ENCODE measurements around the gene BORCS5.

The BORCS5 gene

GRCh38 chr12:12447837-12448236, 91.0 kb downstream of the BORCS5 start:
- Mint-ChIP-seq H3K36me3 (ENCODE audit: low read depth) (no peaks in the 10 kb centered on the region), H3K4me3 (no peak overlapping the region), H3K27ac (no peak overlapping the region), H3K9me3 (no peaks in the 10 kb centered on the region), H3K4me1 (peaks cover 25% of the 10 kb centered on the region), H3K27me3 (ENCODE audit: low read depth, poor library complexity) (peaks cover 6% of the 10 kb centered on the region)
- TF ChIP-seq CTCF (IDR thresholded peaks at IDR 0.05): no peak
- no peak for DNase-seq

GRCh38 chr12:12449533-12450025, 92.7 kb downstream of the BORCS5 start:
- DNase-seq: no peak
- TF ChIP-seq CTCF (IDR thresholded peaks at IDR 0.05): no peak

GRCh38 chr12:12450043-12450471, 93.2 kb downstream of the BORCS5 start:
- Mint-ChIP-seq H3K36me3 (ENCODE audit: low read depth) (no peaks in the 10 kb centered on the region), H3K4me3 (no peak overlapping the region), H3K4me1 (peaks cover 20% of the 10 kb centered on the region), H3K9me3 (no peaks in the 10 kb centered on the region), H3K27ac (no peak overlapping the region), H3K27me3 (ENCODE audit: low read depth, poor library complexity) (peaks cover 6% of the 10 kb centered on the region)
- no peak for TF ChIP-seq CTCF (IDR thresholded peaks at IDR 0.05)
- no peak for DNase-seq

More at GRCh38 chr12:12449533-12450025, 92.7 kb downstream of the BORCS5 start:
- H3K4me3 Mint-ChIP-seq: no peak overlapping the region
- peaks cover 6% of the 10 kb centered on the region for H3K27me3 Mint-ChIP-seq (ENCODE audit: low read depth, poor library complexity)
- no peaks in the 10 kb centered on the region for H3K9me3 Mint-ChIP-seq
- peaks cover 20% of the 10 kb centered on the region for H3K4me1 Mint-ChIP-seq
- no peak overlapping the region for H3K27ac Mint-ChIP-seq
- no peaks in the 10 kb centered on the region for H3K36me3 Mint-ChIP-seq (ENCODE audit: low read depth)

GRCh38 chr12:12451098-12451497, 94.2 kb downstream of the BORCS5 start:
- peaks cover 20% of the 10 kb centered on the region for H3K4me1 Mint-ChIP-seq
- peaks cover 6% of the 10 kb centered on the region for H3K27me3 Mint-ChIP-seq (ENCODE audit: low read depth, poor library complexity)
- no peak overlapping the region for H3K27ac Mint-ChIP-seq
- H3K9me3 Mint-ChIP-seq: no peaks in the 10 kb centered on the region
- no peaks in the 10 kb centered on the region for H3K36me3 Mint-ChIP-seq (ENCODE audit: low read depth)
- no peak overlapping the region for H3K4me3 Mint-ChIP-seq
- DNase-seq: no peak
- TF ChIP-seq CTCF (IDR thresholded peaks at IDR 0.05): no peak

- no peak for DNase-seq
- Mint-ChIP-seq H3K4me3 (no peak overlapping the region), H3K27me3 (ENCODE audit: low read depth, poor library complexity) (peaks cover 6% of the 10 kb centered on the region), H3K36me3 (ENCODE audit: low read depth) (no peaks in the 10 kb centered on the region), H3K4me1 (peaks cover 15% of the 10 kb centered on the region), H3K27ac (no peak overlapping the region), H3K9me3 (no peaks in the 10 kb centered on the region)
- no peak for TF ChIP-seq CTCF (IDR thresholded peaks at IDR 0.05)
These were observed 95.5 kb downstream of the BORCS5 start for GRCh38 chr12:12452326-12452902.

GRCh38 chr12:12453635-12454034, 96.8 kb downstream of the BORCS5 start:
- no peak for TF ChIP-seq CTCF (IDR thresholded peaks at IDR 0.05)
- Mint-ChIP-seq H3K27me3 (ENCODE audit: low read depth, poor library complexity) (peaks cover 3% of the 10 kb centered on the region), H3K9me3 (no peaks in the 10 kb centered on the region), H3K36me3 (ENCODE audit: low read depth) (no peaks in the 10 kb centered on the region), H3K4me1 (peaks cover 18% of the 10 kb centered on the region), H3K4me3 (no peak overlapping the region), H3K27ac (no peak overlapping the region)
- no peak for DNase-seq

Data from nephron progenitor cell (in vitro differentiated cells).